HL-60 (cell line): ENCODE data around the gene CEBPZOS.

Experiments used
- CTCF ChIP-seq: IDR thresholded peaks from one replicate; pipeline ENCODE4 v1.5.1; 2011; ENCODE audit warnings: low read length, control low read depth, inconsistent platforms; ENCODE audit not compliant: insufficient read depth
- GABPA ChIP-seq: IDR thresholded peaks from 2 replicates; pipeline ENCODE4 v1.6.1; 2012; ENCODE audit warnings: low read depth
- POLR2AphosphoS5 ChIP-seq: IDR thresholded peaks from 2 replicates; pipeline ENCODE4 v1.6.1; 2012; ENCODE audit warnings: low read depth

- TF ChIP-seq CTCF (no peak), POLR2AphosphoS5 (no peak), GABPA (no peak)
Measured at GRCh38 chr2:37244755-37245154, 48.5 kb downstream of the CEBPZOS start.
